Activated T-cell treated with anti-CD3 and anti-CD28 coated beads for 48 hours (primary cell): Measurements from ENCODE around the gene HHATL.

ENCODE experiments used
- DNase-seq: peaks from one replicate; pipeline ENCODE4 v3.0.0-alpha.2; 2020; ENCODE audit warnings: low read depth

HHATL gene, protein sequence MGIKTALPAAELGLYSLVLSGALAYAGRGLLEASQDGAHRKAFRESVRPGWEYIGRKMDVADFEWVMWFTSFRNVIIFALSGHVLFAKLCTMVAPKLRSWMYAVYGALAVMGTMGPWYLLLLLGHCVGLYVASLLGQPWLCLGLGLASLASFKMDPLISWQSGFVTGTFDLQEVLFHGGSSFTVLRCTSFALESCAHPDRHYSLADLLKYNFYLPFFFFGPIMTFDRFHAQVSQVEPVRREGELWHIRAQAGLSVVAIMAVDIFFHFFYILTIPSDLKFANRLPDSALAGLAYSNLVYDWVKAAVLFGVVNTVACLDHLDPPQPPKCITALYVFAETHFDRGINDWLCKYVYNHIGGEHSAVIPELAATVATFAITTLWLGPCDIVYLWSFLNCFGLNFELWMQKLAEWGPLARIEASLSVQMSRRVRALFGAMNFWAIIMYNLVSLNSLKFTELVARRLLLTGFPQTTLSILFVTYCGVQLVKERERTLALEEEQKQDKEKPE

DNA sequence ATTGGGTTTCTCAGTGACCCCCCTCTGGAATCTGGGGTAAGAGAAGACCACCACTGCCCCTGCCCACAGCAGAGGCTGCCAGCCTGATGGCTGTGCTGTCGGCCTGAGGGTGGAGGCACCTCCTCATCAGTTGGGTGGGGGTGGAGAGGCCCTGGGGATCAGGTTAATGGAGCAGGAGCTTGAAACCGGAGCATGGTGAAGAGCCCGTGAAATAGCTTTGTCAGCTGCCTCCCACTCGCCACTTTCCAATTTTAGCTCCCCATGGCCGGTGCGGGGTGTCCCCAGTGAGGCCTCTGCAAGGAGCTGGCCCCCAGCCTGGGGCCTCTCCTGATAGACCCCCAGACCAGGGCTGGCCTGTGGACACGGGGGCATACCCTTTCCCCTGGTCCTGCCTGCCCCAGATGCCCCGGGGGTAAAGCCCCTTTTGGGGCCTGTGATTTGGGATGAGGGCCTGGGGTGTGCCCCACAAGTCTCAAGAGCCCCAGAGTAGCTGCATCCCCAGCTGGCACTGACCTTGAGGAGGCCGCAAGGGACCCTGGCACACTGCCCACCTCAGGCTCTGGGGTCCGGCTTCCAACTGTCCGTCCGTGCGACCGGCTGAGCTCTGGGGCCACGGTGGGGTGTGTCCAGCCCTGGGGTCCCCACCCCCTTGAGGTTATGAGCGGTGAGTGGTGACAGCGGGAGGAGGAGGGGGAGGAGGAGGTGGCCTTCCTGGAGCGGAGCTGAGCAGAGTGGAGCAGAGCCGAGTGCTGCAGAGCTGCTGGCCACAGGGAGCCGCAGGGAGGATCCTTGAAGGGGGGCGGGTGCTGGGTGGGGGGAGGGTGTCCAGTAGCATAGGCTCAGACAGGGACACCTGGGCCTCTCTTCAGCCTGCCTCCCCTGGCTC lies at the start of gene HHATL:
HHATL (minus strand) TSS at position 733 of the 886 bp plus-strand sequence. CDS start 1,972 bp downstream, outside the sequence.
- no peak for DNase-seq

DNA sequence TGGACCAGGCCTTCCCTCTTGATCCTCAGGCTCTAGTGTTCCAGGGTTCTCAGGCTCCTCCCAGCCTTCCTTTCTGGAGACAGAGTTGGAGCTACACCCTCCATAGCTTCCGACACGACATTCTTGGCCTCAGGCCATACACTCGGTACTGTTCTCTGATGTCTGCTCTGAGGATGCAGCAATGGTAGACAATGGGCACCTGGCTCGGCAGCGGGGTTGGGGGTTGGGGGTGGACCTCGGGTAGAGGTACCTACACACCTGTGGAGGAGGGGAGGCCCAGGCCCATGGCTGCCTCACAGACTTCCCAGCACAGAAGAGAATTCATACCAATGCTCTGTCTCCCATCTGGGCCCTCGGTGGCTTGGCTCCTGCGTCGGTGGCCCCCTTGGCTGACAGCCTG lies 49.0 kb upstream of the HHATL start:
- DNase-seq: no peak

DNA sequence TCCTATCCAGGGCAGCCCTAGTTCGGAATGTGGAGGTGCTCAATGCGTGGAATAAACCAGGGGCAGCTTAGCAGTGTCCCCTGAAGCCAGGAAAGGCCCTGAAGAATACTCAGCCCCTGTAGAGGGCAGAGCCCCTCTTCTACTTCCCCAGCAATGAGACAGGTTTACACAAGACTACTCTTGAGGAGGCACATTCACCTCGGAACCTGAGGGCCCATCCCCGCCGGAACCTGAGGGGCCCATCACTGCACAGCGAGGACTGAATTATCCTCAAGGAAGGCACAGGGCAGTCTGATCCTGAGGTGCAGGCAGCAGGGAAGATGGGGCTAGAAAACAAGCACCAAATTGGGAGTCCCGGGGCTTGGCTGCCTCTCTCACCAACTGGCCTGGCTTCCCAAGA lies 48.2 kb upstream of the HHATL start:
- no peak for DNase-seq

DNA sequence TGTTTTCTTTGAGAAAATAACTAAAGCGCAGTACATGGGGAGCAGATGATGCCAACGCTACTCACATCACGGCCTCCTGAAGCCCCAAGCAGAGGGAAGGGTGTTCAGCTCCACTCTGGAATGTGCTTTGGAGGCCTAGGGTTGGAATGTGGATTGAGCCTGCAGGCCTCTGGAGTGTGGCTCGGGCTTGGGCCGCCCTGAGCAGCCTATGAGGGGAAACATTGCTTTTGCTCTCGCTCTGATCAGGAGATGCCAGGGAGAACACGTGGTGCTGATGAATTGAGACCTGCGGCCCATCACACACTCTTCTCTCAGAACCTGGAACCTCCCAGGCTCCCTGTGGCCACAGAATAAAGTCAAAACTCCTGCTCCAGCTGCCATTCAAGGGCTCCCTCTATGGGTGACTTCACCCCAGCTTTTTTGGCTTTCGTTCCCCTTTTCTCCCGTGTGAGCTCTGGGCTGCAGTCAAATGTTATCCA lies 47.2 kb upstream of the HHATL start:
- no peak for DNase-seq

DNA sequence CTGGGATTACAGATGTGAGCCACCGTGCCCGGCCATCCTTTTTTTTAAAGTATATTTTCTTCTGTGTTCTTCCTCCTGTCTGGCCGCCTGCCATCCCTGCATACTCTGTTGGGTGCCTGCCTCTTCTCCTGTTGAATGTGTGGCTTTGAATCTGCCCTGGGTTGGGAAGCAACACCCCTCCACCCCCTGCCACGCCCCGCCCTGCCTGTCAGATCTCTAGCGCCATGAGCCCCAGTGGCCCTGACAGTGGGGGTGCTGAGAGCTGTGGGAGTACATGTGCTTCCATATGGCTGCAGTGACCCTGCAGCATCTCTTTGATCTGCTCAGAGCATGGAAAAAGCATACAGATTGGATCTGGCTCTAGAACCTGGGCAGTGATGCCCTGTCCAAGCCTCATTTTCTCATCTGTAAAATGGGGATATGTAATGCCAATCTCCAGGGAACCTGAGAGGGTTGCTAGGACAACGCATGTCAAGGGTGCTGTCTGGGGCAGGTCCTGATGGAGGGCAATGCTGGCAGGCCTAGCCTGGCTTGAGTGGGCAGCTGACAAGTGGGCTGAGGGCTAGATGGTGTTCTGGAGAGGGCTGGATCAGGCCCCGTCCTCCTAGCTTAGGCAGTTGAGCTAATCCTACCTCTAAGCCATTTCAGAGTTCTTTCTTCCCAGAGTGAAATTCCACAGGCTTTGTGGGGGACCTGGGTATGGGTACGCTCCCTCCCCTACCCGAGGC lies 46.6 kb upstream of the HHATL start:
- no peak for DNase-seq

DNA sequence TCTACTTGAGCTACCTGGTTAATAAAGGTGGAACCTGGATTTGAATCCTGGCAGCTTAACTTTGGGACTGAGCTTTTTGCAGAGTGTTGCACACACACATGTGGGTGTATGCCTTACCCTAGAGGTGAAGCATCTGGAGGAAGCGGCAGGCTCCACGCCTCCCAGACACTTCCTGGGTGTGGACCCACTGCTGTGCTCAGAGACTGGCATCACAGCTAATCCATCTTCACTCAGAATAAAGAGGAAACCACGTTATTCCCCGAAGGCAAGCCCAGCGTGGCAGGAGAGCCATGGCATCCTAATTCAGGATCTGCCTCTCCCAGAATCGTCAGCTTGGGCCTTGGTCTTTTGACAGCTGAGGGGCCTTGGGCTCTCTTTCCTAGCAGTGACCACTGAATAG lies 45.0 kb upstream of the HHATL start:
- DNase-seq: no peak

DNA sequence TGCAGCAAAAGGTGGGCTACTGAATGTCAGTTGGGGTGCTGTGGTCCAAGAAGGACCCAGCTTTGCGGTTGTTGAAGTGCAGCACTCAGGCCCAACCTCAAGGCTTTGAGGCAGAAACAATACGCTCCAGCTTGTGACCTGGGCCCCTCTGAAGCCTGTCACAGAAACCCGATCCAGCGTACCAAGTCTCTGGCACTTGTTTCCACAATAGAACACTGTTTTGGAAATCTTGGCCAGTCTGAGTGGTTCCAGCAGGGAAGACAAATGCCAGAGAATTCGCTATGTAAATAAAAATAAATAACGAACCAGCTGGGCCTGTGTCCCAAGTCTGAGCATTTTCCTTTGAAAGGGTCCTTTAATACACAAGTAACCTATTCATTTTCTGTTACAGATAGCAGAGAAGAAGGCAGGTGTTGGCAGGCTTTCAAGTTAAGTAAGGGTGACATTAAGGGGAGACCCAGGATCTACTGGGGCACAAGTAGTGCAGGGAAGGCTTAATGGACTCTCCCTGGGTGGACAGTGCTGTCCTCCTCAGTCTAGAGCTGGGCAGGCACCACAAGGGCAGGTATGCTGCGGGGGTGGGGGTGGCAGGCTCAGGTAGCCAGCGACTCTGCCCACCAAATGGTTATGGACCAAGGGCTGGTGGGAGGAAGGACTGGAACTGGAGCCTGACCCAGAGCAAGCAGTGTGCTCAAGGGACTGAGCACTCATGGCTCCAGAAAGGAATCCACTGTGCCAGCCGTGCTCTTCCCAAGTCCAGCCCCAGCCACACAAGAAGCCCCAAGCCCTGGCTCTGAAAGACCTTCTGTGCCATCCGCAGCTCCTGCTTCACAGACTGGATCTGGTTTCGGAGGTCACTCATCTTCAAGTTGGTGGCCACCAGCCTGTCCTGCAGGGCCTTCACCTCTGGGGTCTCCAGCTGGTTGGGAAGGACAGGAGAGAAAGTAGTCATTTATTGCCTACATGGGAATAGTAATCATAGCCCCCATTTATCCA lies 44.2 kb upstream of the HHATL start:
- DNase-seq: no peak

DNA sequence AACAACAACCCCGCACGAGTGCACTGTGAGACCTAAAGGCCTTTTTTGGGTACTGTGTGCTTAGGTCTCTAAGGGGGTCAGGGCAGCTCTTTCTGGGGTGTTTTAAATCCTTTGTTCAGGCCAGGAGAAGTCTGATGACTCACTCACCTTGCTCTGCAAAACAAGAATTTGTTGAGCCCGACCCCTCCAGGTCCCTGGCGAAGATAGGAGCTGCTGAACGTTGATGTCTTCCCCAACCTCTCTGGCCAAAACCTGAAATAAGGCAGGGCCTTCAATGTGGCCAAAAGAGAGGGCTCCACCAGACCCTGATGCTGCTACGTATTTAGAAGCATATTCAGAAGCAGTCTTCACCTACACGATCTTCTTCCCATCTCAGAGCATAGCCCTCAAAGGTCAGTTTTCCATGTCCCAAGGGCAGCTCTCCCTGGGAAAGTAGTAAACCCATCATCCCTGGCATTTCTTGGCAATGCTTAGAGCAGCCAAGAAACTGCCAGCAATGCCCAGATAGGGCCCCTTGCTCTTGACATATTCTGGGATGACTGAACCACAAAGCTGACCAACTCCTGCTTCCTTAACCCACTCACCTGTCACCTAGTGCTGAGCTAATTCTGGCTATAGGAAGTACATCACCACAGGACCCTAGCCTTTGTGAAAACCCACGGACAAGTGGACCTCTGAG lies 43.3 kb upstream of the HHATL start:
- DNase-seq: no peak

DNA sequence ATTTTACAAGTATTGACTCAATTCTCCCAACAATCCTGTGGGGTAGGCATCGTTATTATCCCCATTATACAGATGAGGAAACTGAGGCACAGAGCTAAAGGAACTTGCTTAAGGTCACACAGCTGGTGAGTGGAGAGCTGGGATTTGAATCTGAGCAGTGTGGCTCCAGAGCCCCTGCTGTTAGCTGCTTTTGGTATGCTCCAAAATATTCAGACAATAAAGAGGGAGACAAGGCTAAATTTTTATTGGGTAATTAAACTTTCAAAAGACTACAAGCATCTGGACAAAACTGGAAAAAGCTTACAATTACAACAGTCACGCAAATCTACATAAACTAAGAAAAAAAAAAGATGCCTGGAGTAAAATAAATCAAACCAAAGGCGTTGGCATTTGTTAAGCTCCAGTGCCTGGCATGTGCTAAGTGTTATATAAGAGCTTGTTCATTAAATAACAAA lies 42.7 kb upstream of the HHATL start:
- DNase-seq: no peak

DNA sequence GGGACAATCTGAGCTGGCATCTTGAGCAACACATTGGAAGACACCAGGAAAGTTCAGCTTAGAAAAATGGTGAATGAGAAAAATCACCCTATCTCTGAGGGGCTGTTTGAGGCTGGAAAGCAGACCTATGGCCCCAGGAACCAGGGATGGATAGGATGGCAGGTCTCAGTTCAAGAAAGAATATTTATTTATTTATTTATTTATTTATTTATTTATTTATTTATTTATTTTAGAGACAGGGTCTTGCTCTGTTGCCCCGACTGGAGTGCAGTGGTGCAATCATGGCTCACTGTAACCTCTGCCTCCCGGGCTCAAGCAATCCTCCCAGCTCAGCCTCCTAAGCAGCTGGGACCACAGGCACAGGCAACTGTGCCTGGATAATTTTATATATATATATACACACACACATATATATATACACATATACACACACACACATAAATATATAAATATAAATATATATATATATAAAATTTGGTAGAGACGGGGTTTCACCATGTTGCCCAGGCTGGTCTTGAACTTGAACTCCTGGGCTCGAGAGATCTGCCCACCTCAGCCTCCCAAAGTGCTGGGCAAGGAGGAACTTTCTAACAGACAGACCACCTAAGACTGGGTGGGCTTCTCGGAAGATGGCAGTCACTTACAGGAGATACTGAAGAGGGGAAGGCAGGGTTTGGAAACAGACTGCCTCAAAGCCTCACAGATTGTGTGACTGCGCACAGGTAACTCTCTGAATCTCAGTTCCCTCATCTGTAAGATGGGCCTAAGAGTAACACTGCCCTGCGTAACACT lies 40.8 kb upstream of the HHATL start:
- DNase-seq: no peak

DNA sequence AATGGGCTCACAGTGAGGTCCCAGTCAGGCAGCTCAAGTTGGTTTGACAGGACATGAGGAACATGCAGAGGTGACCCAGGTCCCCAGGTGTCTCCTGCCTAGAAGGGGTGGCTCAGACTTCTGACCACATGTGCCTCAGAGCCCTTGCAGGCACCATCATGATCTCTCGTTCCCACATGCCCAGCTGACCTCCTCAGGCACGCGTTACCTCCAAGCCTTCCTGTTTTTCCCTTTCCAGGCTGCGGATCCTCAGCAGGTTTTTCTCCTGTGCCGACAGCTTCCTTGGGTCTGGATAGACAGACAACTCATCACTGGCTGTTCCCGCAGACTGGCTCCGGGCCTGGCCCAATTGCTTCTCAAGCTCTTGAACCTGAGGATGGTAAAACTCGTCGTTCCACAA lies 40.1 kb upstream of the HHATL start:
- no peak for DNase-seq

DNA sequence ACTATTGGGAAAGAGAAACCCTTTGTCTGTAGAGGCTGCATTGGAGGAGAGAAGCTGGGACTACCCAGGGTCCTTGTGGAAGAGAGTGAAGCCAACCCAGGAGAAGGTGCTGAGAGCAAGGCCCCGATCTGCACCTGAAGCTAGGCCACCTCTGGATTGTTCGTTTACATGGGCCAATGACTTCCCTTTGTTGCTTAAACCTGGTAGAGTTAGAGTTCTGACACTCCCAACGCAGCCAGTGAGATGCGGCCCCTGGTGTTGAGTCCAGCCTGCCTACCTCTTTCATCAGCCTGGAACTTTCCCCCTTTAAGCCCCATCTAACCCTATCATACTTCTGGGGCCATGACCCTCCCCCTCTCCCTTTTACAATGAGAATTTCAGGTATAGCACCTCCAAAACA lies 39.7 kb upstream of the HHATL start:
- DNase-seq: no peak

DNA sequence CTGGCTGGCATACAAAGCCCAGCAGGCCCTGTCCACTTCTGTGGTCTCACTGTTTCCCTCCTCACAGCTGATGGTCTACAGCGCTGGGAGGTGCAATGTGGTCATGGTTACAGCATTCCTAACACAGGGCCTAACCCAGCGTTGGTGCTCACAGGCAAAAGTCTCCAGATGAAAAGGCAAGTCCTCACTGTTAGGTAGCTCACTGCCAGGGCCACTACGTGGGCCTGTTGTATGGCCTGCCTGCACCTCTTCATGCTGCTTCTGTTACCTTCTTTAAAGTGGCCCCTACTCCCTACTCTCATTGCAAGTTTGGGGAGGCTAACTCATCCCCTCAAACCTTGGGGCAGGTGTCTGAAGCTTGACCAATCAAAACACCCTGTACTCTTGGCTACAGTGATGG lies 39.2 kb upstream of the HHATL start:
- no peak for DNase-seq

DNA sequence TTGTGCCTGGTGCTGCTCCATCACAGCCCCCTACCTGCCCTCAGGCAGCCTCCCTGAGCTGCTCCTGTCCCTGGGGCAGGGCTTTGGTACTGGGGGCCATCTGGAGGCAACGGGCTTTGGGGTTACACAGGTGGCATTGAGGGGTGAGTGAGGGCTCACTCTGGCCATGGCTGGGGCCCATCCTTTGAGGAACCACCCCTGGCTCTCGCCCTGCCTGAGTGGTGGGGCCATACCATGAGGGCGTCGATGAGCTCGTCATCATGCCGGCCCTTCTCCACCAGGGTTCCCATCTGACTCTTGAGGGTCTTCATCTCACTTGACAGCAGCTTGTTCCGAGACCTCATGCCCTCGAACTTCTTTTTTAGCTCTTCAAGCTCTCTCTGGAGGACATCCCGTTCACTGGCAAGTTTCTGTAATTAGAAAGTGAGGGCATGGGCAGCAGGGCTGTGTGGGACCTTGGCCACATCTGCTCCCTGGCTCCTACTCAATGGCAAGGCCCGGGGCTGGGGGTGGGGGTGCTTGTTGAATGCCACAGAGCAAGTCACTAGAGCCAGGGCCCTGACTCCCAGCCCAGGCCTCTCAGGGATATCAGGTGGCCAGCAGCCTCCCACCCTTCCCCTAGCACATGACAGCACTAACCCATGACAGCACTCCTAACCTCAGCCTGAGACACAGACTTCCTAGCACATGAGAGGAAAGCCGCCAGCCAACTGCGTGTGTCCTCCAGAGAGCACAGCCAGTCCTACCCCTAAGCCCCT lies 37.0 kb upstream of the HHATL start:
- no peak for DNase-seq

DNA sequence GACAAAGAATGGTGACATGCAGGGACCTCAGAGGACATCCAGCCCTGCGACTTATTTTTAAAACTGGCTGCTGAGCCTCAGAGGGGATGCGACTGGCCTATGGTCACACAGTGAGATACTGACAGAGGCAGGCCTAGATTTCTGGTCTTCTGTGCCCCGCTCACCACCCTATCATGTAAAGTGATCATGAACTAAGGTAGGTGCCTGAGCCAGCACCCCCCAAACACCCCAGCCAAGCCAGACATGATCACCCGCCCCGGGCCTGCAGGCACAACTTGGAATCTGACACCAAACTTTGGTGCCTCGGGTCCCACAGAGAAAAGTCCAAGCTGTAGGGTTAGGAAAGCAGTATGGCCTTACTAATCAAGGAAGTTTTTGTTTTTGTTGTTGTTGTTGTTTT lies 33.9 kb upstream of the HHATL start:
- DNase-seq: no peak

DNA sequence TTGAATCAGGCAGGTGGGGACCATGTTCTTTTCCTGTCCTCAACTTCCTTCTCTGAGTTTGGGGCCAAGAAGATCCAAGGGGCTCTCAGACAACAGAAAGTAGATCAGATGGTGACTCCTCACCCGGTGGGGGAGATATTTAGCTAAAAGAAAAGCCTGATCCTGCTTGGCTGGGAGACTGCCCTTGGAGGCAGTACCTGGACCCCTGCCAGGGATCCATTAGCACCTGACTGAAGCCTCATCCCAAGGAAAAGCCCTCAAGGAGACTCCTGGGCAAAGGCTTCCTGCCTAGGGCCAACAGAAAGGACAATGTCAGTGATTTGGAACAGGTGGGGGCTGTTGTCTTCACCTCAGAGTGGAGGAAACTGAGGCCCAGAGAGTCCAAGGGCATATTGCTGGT lies 33.5 kb upstream of the HHATL start:
- DNase-seq: no peak

DNA sequence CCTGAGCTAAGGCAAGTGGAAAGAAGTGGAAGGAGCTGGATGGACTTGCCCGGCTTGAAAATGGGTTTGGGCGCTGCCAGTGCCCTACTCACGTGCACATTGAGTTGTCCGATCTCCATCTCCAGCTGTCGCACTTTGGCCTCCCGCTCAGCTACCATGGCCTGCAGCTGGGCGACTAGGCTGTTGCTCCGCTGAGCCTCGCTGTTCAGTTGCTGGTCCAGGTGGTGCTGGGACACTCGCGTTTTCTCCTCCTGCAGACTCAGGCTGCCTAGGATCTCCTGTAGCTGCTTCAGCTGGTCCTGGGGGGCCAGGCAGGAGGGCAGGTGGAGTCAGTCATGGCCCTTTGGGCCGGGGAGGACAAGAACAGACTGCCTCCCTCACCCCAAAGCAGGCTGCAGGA lies 33.0 kb upstream of the HHATL start:
- DNase-seq: no peak

DNA sequence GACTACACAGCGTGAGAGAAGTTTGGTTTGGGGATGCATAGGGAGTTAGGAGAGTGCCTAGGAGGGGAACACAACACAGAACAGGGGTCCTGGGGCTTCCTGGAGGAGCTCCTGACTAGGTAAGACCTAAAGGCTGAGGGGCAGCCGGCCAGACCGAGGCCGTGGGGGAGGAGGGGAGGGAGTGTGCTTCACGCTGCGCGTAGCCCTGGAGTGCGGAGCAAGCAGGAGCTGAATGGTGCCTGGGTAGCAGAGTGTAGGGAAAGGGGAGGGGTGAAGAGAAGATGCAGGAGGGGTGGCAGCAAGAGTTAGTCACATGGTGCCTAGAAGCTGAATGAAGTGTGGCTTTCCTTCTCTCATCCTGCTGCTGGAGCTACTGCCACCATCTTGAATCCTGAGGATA lies 32.4 kb upstream of the HHATL start:
- DNase-seq: no peak
